Panc1 (cell line): ENCODE results near the gene CCBE1.

Source experiments
- CTCF ChIP-seq: fragments of 450-650 bp; IDR thresholded peaks from 2 replicates; pipeline ENCODE4 v1.5.1; 2017; ENCODE audit warnings: mild to moderate bottlenecking
- POLR2AphosphoS5 ChIP-seq: IDR thresholded peaks from 2 replicates; pipeline ENCODE4 v1.6.1; 2012; ENCODE audit warnings: mild to moderate bottlenecking, low read depth, low read length, moderate library complexity
- SIN3A ChIP-seq: IDR thresholded peaks from 2 replicates; pipeline ENCODE4 v1.6.1; 2012; ENCODE audit warnings: low read depth, mild to moderate bottlenecking, low read length, moderate library complexity, borderline replicate concordance; ENCODE audit not compliant: insufficient read depth
- TCF7L2 ChIP-seq: IDR thresholded peaks from 2 replicates; pipeline ENCODE4 v1.6.1; 2011; ENCODE audit warnings: mild to moderate bottlenecking, low read depth, low read length, inconsistent platforms
- TF ChIP-seq, protein P1 (sequence below), 2 experiments: IDR thresholded peaks; 2 replicates each; pipeline ENCODE4 v1.6.1; 2011 to 2012; ENCODE audit warnings: low read depth in 2 of 2, control low read depth in 1 of 2, low read length in 1 of 2, mild to moderate bottlenecking in 1 of 2, moderate library complexity in 1 of 2; ENCODE audit not compliant: insufficient read depth in 1 of 2

GRCh38 chr18:59657012-59657411 is 40.2 kb downstream of the CCBE1 start:
- TF ChIP-seq CTCF (no peak), POLR2AphosphoS5 (no peak), TCF7L2 (no peak), SIN3A (no peak)
- TF ChIP-seq, protein P1, sequence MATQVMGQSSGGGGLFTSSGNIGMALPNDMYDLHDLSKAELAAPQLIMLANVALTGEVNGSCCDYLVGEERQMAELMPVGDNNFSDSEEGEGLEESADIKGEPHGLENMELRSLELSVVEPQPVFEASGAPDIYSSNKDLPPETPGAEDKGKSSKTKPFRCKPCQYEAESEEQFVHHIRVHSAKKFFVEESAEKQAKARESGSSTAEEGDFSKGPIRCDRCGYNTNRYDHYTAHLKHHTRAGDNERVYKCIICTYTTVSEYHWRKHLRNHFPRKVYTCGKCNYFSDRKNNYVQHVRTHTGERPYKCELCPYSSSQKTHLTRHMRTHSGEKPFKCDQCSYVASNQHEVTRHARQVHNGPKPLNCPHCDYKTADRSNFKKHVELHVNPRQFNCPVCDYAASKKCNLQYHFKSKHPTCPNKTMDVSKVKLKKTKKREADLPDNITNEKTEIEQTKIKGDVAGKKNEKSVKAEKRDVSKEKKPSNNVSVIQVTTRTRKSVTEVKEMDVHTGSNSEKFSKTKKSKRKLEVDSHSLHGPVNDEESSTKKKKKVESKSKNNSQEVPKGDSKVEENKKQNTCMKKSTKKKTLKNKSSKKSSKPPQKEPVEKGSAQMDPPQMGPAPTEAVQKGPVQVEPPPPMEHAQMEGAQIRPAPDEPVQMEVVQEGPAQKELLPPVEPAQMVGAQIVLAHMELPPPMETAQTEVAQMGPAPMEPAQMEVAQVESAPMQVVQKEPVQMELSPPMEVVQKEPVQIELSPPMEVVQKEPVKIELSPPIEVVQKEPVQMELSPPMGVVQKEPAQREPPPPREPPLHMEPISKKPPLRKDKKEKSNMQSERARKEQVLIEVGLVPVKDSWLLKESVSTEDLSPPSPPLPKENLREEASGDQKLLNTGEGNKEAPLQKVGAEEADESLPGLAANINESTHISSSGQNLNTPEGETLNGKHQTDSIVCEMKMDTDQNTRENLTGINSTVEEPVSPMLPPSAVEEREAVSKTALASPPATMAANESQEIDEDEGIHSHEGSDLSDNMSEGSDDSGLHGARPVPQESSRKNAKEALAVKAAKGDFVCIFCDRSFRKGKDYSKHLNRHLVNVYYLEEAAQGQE (IDR thresholded peaks at IDR 0.05; ENCODE audit: insufficient read depth in 1 of 2, low read depth in 2 of 2, low read length in 1 of 2): no peak
